ENCODE measurements around the gene SUGT1.
A peak's percentile ranks its signal among the peaks of the same experiment; 100 is the strongest.
"Not testable (repeated sequence)": the region's sequence is repeated elsewhere in the genome, so short reads cannot be mapped to it uniquely, and the experiment has no call there.

Gene SUGT1

DNA sequence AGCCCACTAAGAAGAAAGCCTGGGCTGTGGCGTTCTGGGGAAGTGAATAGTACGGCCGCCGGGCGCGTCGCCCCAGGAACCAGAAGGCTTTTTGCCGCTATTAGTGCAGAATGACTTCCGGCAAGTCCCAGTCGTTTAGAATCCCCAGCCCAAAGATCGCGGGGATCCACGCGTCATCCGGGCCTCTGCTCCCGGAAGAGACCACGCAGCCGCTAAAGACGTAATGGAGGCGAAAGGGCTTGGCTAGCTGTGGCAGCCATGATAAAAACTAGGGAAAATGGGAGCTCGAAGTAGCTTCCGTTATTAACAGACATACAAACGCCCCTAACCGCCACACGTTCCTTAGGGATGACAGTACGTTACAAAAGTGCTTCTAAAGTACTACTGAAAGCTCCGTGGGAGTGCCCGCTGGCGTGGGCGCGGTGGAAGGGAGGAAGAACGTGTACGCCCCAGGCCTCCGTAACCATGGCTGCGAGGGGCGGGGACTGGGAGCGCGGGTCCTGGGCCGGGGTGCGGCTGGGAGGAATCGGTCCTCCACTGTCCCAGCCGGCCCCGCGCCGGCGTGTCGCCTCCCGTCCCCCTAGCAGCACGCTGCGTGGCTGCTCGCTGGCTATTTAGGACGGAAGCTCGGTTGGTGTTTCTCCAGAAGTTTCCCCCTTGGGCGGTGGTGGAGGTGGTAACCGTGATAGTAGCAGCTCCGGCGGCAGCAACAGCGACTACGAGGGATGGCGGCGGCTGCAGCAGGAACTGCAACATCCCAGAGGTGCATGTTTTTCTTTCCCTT, at the start of gene SUGT1:
Gene SUGT1, plus strand, starts transcription at position 641 of the 784 bp plus-strand sequence. Its CDS starts 85 bp downstream, at position 726.
- H3K4me3 Mint-ChIP-seq, result no peak within 1 kb of the TSS
- no peaks in the 10 kb centered on the region for H3K9me3 Mint-ChIP-seq
- ATAC-seq, result peak; percentile 98
- H3K27me3 Mint-ChIP-seq, result no peaks in the 10 kb centered on the region
- no peak within 1 kb of the TSS for H3K27ac Mint-ChIP-seq
- peak; percentile 95 to 97 for DNase-seq
- peaks cover 9% of the 10 kb centered on the region for H3K4me1 Mint-ChIP-seq

DNA sequence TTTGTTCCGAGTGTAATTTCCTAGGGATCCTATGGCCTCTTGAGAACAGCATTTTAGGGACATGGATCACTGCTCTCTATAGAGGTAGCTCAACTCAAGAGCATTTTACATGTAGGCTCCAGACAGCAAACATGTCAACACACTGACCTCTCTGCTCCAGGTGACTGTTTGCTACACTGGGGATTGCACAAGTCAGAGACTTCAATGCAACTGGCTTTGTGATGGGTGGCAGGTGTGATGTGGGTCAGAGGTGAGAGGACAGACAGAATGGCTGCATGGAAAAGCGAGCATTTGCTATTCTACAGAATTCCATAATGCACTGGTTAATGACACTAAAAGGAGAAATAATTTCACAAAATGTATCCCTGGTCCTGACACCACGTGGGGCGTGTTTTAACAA, 49.3 kb upstream of the SUGT1 start:
- not testable (repeated sequence) for DNase-seq, H3K9me3 Mint-ChIP-seq, ATAC-seq, H3K4me3 Mint-ChIP-seq, H3K27ac Mint-ChIP-seq
- Mint-ChIP-seq H3K4me1 (peaks cover 17% of the 10 kb centered on the region), H3K27me3 (peaks cover 20% of the 10 kb centered on the region)

- ATAC-seq, H3K4me1 Mint-ChIP-seq, H3K9me3 Mint-ChIP-seq, H3K4me3 Mint-ChIP-seq, H3K27ac Mint-ChIP-seq, H3K27me3 Mint-ChIP-seq, DNase-seq: not testable (repeated sequence)
These were observed 46.5 kb upstream of the SUGT1 start for GRCh38 chr13:52606126-52606525.

GRCh38 chr13:52606795-52607194, 45.8 kb upstream of the SUGT1 start:
- ATAC-seq, H3K4me3 Mint-ChIP-seq, H3K27me3 Mint-ChIP-seq, DNase-seq, H3K4me1 Mint-ChIP-seq, H3K9me3 Mint-ChIP-seq: not testable (repeated sequence)
- peak overlapping the region in 1 of 2 donors; percentile 72 for H3K27ac Mint-ChIP-seq

GRCh38 chr13:52608184-52608583, 44.5 kb upstream of the SUGT1 start:
- H3K27ac Mint-ChIP-seq, result peak overlapping the region in 1 of 2 donors; percentile 48
- DNase-seq, H3K9me3 Mint-ChIP-seq: not testable (repeated sequence)

GRCh38 chr13:52609013-52609606, 43.5 kb upstream of the SUGT1 start:
- peak overlapping the region in 1 of 2 donors; percentile 14 for H3K27ac Mint-ChIP-seq
- not testable (repeated sequence) for H3K27me3 Mint-ChIP-seq, H3K4me3 Mint-ChIP-seq, H3K4me1 Mint-ChIP-seq, H3K9me3 Mint-ChIP-seq
- ATAC-seq (peak; percentile 78), DNase-seq (peak in 1 of 2 donors; percentile 14)

More at GRCh38 chr13:52608184-52608583, 44.5 kb upstream of the SUGT1 start:
- H3K27me3 Mint-ChIP-seq, ATAC-seq, H3K4me1 Mint-ChIP-seq, H3K4me3 Mint-ChIP-seq: not testable (repeated sequence)

- H3K4me1 Mint-ChIP-seq, H3K27ac Mint-ChIP-seq, DNase-seq, H3K9me3 Mint-ChIP-seq, ATAC-seq, H3K4me3 Mint-ChIP-seq, H3K27me3 Mint-ChIP-seq: not testable (repeated sequence)
These were observed 42.5 kb upstream of the SUGT1 start for GRCh38 chr13:52610158-52610557.

DNA sequence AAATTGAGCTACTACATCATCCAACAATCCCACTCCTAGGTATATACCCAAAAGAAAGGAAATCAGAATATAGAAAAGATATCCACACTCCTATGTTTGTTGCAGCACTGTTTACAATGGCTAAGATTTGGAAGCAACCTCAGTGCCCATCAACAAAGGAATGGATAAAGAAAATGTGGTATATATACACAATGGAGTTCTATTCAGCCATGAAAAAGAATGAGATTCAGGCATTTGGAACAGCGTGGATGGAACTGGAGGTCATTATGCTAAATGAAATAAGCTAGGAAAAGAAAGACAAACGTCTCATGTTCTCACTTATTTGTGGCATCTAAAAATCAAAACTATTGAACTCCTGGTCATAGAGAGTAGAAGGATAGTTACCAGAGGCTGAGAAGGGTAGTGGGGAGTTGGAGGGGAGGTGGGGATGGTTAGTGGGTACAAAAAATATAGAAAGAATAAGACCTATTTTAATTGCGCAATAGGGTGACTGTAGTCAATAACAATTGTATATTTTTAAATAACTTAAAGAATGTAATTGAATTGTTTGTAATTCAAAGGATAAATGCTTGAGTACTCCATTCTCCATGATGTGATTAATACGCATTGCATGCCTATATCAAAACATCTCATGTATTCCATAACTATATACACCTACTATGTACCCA, 37.4 kb upstream of the SUGT1 start:
- Mint-ChIP-seq H3K27me3 (no peaks in the 10 kb centered on the region), H3K4me1 (peaks cover 20% of the 10 kb centered on the region), H3K4me3 (peak overlapping the region in 1 of 2 donors; percentile 30), H3K27ac (peak overlapping the region in 1 of 2 donors; percentile 66), H3K9me3 (peaks cover 0 to 4% of the 10 kb centered on the region in 2 donors)
- ATAC-seq, result no peak
- no peak for DNase-seq

DNA sequence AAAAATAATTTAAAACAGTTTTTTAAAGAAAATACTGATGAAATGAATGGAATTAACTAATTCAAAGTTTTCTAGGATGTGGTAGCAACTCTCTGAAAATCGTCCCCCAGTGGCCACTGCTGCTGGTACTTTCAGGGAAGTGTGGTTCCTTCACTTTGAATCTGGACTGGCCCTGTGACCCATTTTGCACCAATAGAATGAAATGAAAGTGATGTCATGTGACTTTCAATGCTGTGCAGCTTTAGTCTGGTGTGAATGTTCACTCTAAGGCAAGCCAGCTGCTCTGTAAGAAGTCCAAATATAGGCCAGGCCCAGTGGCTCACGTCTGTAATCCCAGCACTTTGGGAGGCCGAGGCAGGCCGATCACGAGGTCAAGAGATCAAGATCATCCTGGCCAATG, 36.8 kb upstream of the SUGT1 start:
- peaks cover 0 to 4% of the 10 kb centered on the region in 2 donors for H3K9me3 Mint-ChIP-seq
- H3K4me1 Mint-ChIP-seq, result peaks cover 20% of the 10 kb centered on the region
- DNase-seq (peak in 1 of 2 donors; percentile 26), ATAC-seq (no peak)
- H3K27ac Mint-ChIP-seq, result no peak overlapping the region
- no peaks in the 10 kb centered on the region for H3K27me3 Mint-ChIP-seq
- H3K4me3 Mint-ChIP-seq, result peak overlapping the region; percentile 100

DNA sequence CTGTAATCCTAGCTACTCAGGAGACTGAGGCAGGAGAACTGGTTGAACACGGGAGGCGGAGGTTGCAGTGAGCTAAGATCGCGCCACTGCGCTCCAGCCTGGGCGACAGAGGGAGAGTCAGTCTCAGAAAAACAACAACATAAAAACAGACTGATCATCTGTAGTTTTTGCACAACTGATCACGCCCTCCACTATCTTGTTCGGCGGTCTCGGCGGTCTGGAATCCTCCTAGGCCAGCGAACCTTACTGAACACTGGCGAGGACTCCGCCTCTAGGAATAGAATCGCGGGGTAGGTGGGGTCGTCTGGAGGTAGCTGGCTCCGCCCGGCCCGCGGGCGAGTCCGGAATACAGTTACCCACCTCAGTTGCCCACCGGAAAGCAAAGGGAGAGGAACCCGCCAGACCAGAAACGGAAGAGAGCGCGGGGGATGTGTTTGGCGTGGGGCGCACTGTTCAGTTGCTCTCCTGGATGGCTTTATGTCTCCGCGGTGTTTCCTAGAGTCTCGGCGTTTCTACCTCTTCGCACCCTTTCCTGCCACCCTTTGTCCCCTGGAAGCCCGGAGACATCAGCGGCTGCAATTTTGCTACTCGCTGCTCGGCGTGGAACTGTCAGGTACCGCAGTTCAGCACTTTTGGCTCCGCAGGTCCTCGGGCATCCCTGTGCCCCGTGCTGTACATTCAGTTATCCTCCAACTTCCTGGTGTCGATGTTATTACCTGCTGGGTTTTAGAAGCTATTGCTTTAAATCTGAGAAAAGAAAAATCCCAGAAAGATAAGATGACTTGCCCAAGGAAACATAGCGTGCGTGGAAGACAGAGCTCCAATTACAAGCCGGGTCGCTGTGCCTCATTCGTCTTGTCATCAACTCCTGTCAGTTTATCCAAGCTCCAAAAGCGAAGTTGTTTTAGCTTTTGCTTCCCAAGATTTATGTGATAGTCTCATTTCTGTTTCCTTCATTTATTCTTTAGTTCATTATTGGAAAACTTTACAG, 35.3 kb upstream of the SUGT1 start:
- DNase-seq (peak; percentile 85 to 89), ATAC-seq (peak; percentile 99)
- Mint-ChIP-seq H3K27ac (peak overlapping the region; percentile 95 to 98), H3K27me3 (no peaks in the 10 kb centered on the region), H3K4me3 (peak overlapping the region; percentile 100), H3K4me1 (peaks cover 27% of the 10 kb centered on the region), H3K9me3 (peaks cover 0 to 4% of the 10 kb centered on the region in 2 donors)

- ATAC-seq, H3K9me3 Mint-ChIP-seq, H3K27ac Mint-ChIP-seq, DNase-seq, H3K27me3 Mint-ChIP-seq, H3K4me1 Mint-ChIP-seq: not testable (repeated sequence)
- H3K4me3 Mint-ChIP-seq, result peak overlapping the region in 1 of 2 donors; percentile 31
These were observed 21.4 kb upstream of the SUGT1 start for GRCh38 chr13:52631083-52631690.

GRCh38 chr13:52638666-52639328, 13.8 kb upstream of the SUGT1 start:
- peaks cover 6% of the 10 kb centered on the region for H3K4me1 Mint-ChIP-seq
- no peaks in the 10 kb centered on the region for H3K9me3 Mint-ChIP-seq
- no peak overlapping the region for H3K27ac Mint-ChIP-seq
- ATAC-seq, result no peak
- no peak overlapping the region for H3K4me3 Mint-ChIP-seq
- H3K27me3 Mint-ChIP-seq, result no peaks in the 10 kb centered on the region
- no peak for DNase-seq

- Mint-ChIP-seq H3K9me3 (no peaks in the 10 kb centered on the region), H3K4me1 (peaks cover 6% of the 10 kb centered on the region), H3K27ac (peak within 1 kb of the TSS; percentile 37 to 64), H3K4me3 (no peak within 1 kb of the TSS), H3K27me3 (no peaks in the 10 kb centered on the region)
- ATAC-seq (no peak), DNase-seq (no peak)
These were observed 10.5 kb upstream of the SUGT1 start, which contains the start of gene HNRNPA1L2 for GRCh38 chr13:52642131-52642530. TSS of gene HNRNPA1L2 (plus strand) at chr13:52642431. CDS start at chr13:52642493, 62 bp downstream.

DNA sequence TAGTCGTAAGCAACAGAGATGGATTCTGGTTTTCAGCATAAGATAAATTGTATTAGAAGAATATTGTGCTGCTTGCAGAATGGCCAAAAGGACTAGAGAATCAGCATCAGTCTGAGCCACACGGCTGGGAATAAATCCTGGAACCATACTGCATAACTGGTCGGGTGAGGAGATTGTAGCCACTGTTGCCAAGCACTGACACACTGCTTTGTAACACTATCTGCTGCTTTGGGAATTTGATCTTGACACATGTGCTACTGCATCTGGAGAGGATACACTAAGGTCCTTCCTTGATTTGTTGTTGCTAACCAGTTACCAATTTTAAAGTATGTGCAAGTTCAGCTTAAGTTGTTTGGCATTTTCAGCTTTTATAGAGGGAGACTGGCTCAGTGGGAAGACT, 8.5 kb upstream of the SUGT1 start:
- peaks cover 6% of the 10 kb centered on the region for H3K4me1 Mint-ChIP-seq
- ATAC-seq (no peak), DNase-seq (no peak)
- H3K9me3 Mint-ChIP-seq, result no peaks in the 10 kb centered on the region
- no peak overlapping the region for H3K27ac Mint-ChIP-seq
- no peaks in the 10 kb centered on the region for H3K27me3 Mint-ChIP-seq
- no peak overlapping the region for H3K4me3 Mint-ChIP-seq

Measured in stimulated activated naive CD8-positive, alpha-beta T cell treated with anti-CD3 and anti-CD28 coated beads, Interleukin-15, amount 100 ng/mL, for 72 hours (primary cell).